ENCODE measurements around the gene CCL5.

GRCh38 chr17:35866341-35866950, 13.7 kb downstream of the CCL5 start:
- TF ChIP-seq CTCF (IDR thresholded peaks at IDR 0.05; ENCODE audit: extremely low read depth in 1 of 2, insufficient read depth in 1 of 2, low read depth in 1 of 2, low read length in 2 of 2) (no peak), EZH2 (IDR thresholded peaks at IDR 0.05; ENCODE audit: borderline replicate concordance, low read depth, low read length, severe bottlenecking) (no peak), GATA2 (IDR thresholded peaks at IDR 0.05; ENCODE audit: insufficient read depth, insufficient read length, low read depth, low read length) (no peak), POLR2A (IDR thresholded peaks at IDR 0.05; ENCODE audit: low read depth, low read length) (no peak), POLR2AphosphoS5 (IDR thresholded peaks at IDR 0.05; ENCODE audit: insufficient read depth, low read depth, low read length) (no peak), MAX (IDR thresholded peaks at IDR 0.05; ENCODE audit: insufficient read depth, insufficient read length) (no peak), JUN (IDR thresholded peaks at IDR 0.05; ENCODE audit: borderline replicate concordance, insufficient read depth, insufficient read length, low read depth) (no peak), MYC (IDR thresholded peaks at IDR 0.05; ENCODE audit: low read depth, low read length) (no peak)

All from endothelial cell of umbilical vein (primary cell).